HCT116 (cell line): Measurements from ENCODE around the gene TAGLN.

Source experiments
- CTCF ChIP-seq, 3 experiments: fragments of 200-600 bp in 1 of 3; sonication (generic) in 1 of 3; IDR thresholded peaks in 2 of 3; conservative IDR thresholded peaks in 1 of 3; 2 replicates each; pipeline ENCODE4 v1.5.1; 2012 to 2017; ENCODE audit warnings: low read depth in 2 of 3, low read length in 2 of 3, antibody characterized with exemption in 1 of 3, borderline replicate concordance in 1 of 3, control low read depth in 1 of 3, mild to moderate bottlenecking in 1 of 3, mixed read lengths in 1 of 3, mixed run types in 1 of 3, moderate library complexity in 1 of 3; ENCODE audit not compliant: insufficient read depth in 1 of 3
- EZH2 ChIP-seq: fragments of 200-600 bp; sonication (generic); IDR thresholded peaks from 2 replicates; pipeline ENCODE4 v1.6.1; 2017; ENCODE audit warnings: antibody characterized with exemption, mixed run types
- EZH2phosphoT487 ChIP-seq: fragments of 200-600 bp; IDR thresholded peaks from 2 replicates; pipeline ENCODE4 v1.6.1; 2018; ENCODE audit warnings: antibody characterized with exemption, borderline replicate concordance
- POLR2A ChIP-seq: IDR thresholded peaks from 2 replicates; pipeline ENCODE4 v1.7.0; 2011; ENCODE audit warnings: borderline replicate concordance; ENCODE audit not compliant: insufficient read depth, insufficient read length; ENCODE audit errors: extremely low read depth
- POLR2AphosphoS5 ChIP-seq: IDR thresholded peaks from 2 replicates; pipeline ENCODE4 v1.6.1; 2011; ENCODE audit warnings: mild to moderate bottlenecking, low read depth, low read length, moderate library complexity
- REST ChIP-seq: IDR thresholded peaks from 2 replicates; pipeline ENCODE4 v1.6.1; 2012; ENCODE audit warnings: low read depth
- TCF7L2 ChIP-seq: IDR thresholded peaks from 2 replicates; pipeline ENCODE4 v1.7.0; 2011; ENCODE audit warnings: borderline replicate concordance, inconsistent platforms; ENCODE audit not compliant: insufficient read depth, insufficient read length; ENCODE audit errors: extremely low read depth

- TF ChIP-seq EZH2 (no peak), TCF7L2 (no peak), CTCF (IDR thresholded peaks at IDR 0.05 in 2 of 3, conservative IDR thresholded peaks at IDR 0.05 in 1 of 3; ENCODE audit: borderline replicate concordance in 1 of 3, insufficient read depth in 1 of 3, low read depth in 2 of 3, low read length in 2 of 3) (peak in 2 of 3 experiments; percentile 22 to 25; a peak in 1 of 6 replicates), EZH2phosphoT487 (no peak), POLR2A (no peak), REST (no peak), POLR2AphosphoS5 (no peak)
Measured at GRCh38 chr11:117239295-117239694, 40.1 kb downstream of the TAGLN start.
